ELR (cell line): ENCODE measurements around the gene ACACB.
A peak's percentile ranks its signal among the peaks of the same experiment; 100 is the strongest.

Experiments
- DNase-seq: peaks from one replicate; pipeline ENCODE4 v3.0.0-alpha.2; 2015; ENCODE audit warnings: low read depth

Gene ACACB

GRCh38 chr12:109110988-109111495 is 5.3 kb upstream of the ACACB start:
- DNase-seq: peak; percentile 88

- no peak for DNase-seq
Measured at GRCh38 chr12:109112720-109113465, 3.5 kb upstream of the ACACB start.

GRCh38 chr12:109113661-109114321 is 2.6 kb upstream of the ACACB start:
- no peak for DNase-seq

- DNase-seq: no peak
Measured at GRCh38 chr12:109114644-109115043, 1.7 kb upstream of the ACACB start.

GRCh38 chr12:109115404-109115757 is 1.0 kb upstream of the ACACB start:
- no peak for DNase-seq

- DNase-seq: no peak
Measured at GRCh38 chr12:109116611-109116949, 193 bp downstream of the ACACB start.

- DNase-seq: no peak
Measured at GRCh38 chr12:109120095-109120494, 3.7 kb downstream of the ACACB start.

- DNase-seq: no peak
Measured at GRCh38 chr12:109120557-109120956, 4.2 kb downstream of the ACACB start.

- no peak for DNase-seq
Measured at GRCh38 chr12:109121346-109121880, 5.0 kb downstream of the ACACB start.

GRCh38 chr12:109124878-109125648 is 8.7 kb downstream of the ACACB start:
- no peak for DNase-seq

- no peak for DNase-seq
Measured at GRCh38 chr12:109125791-109126190, 9.4 kb downstream of the ACACB start.

- DNase-seq: no peak
Measured at GRCh38 chr12:109126784-109127183, 10.4 kb downstream of the ACACB start.

- DNase-seq: no peak
Measured at GRCh38 chr12:109127533-109128242, 11.3 kb downstream of the ACACB start.

GRCh38 chr12:109130297-109131153 is 14.1 kb downstream of the ACACB start:
- DNase-seq: no peak

- DNase-seq: no peak
Measured at GRCh38 chr12:109131154-109132050, 15.0 kb downstream of the ACACB start.

- peak; percentile 50 for DNase-seq
Measured at GRCh38 chr12:109134186-109134917, 18.0 kb downstream of the ACACB start.

GRCh38 chr12:109137055-109137454 is 20.7 kb downstream of the ACACB start:
- no peak for DNase-seq

- no peak for DNase-seq
Measured at GRCh38 chr12:109139360-109139759, 23.0 kb downstream of the ACACB start.

- no peak for DNase-seq
Measured at GRCh38 chr12:109139791-109140190, 23.4 kb downstream of the ACACB start.
